B cell (primary cell): Measurements from ENCODE around the gene PELI2. TPM values are rescaled to one million over a fixed set of nuclear protein-coding genes. Genes with fewer than 3 reads are reported as not detected.

Experiments used
- ATAC-seq: fragments of 200-7000 bp; cut with Tn5 transposase; one replicate; pipeline ENCODE4 v1.10.0; 2021; ENCODE audit warnings: low read depth, mild to moderate bottlenecking, moderate number of reproducible peaks, moderate library complexity
- CTCF ChIA-PET: fragments of 350-600 bp; sonication (Branson Sonifier 250); formaldehyde crosslinking; loops from one replicate; lab custom pipeline; 2021; ENCODE audit warnings: antibody characterized with exemption, inconsistent platforms; lab: Charles Lee
- POLR2A ChIA-PET: fragments of 350-600 bp; sonication (Branson Sonifier 250); formaldehyde crosslinking; loops from one replicate; lab custom pipeline; 2021; ENCODE audit warnings: antibody characterized with exemption; lab: Charles Lee
- DNase-seq: peaks from one replicate; pipeline ENCODE4 v3.0.0; 2013
- H2AFZ ChIP-seq: 2 replicates; pipeline ENCODE4 v1.6.1; 2012; ENCODE audit warnings: mild to moderate bottlenecking, low read depth, low read length; ENCODE audit not compliant: insufficient read depth, poor library complexity, severe bottlenecking
- H3K27ac ChIP-seq, 2 donors: 1 replicate in 1 of 2; 2 replicates in 1 of 2; pipeline ENCODE4 v1.5.1; 2012 to 2013; ENCODE audit warnings: low read length in 2 of 2, mild to moderate bottlenecking in 2 of 2, moderate library complexity in 1 of 2
- H3K27me3 ChIP-seq, 4 experiments: fragments of 200-600 bp in 1 of 4; sonication (generic) in 1 of 4; replicated peaks in 1 of 4; 1 replicate in 2 of 4; 2 replicates in 2 of 4; pipeline versions ENCODE4 v1.6.1 to v1.7.0; 2013 to 2016; ENCODE audit warnings: low read length in 3 of 4, mild to moderate bottlenecking in 2 of 4, mixed read lengths in 1 of 4, moderate library complexity in 1 of 4; ENCODE audit not compliant: insufficient read depth in 4 of 4, control insufficient read depth in 3 of 4; ENCODE audit errors: control extremely low read depth in 1 of 4
- H3K36me3 ChIP-seq, 2 experiments: replicated peaks in 1 of 2; 1 replicate in 1 of 2; 2 replicates in 1 of 2; pipeline versions ENCODE4 v1.6.1 to v1.7.1; 2013; ENCODE audit warnings: low read length in 1 of 2; ENCODE audit not compliant: insufficient read depth in 2 of 2, control insufficient read depth in 1 of 2; ENCODE audit errors: control extremely low read depth in 1 of 2, extremely low read depth in 1 of 2
- H3K4me1 ChIP-seq, 2 donors: fragments of 200-600 bp in 1 of 2; sonication (generic) in 1 of 2; 1 replicate in 1 of 2; 2 replicates in 1 of 2; pipeline versions ENCODE4 v1.5.1 to v1.6.1; 2013 to 2017; ENCODE audit warnings: low read length in 2 of 2; ENCODE audit not compliant: control insufficient read depth in 2 of 2, insufficient read depth in 2 of 2
- H3K4me2 ChIP-seq: replicated peaks from 2 replicates; pipeline ENCODE3; 2012; ENCODE audit warnings: mild to moderate bottlenecking, low read depth, low read length; ENCODE audit not compliant: poor library complexity, severe bottlenecking
- H3K4me3 ChIP-seq, 5 experiments: fragments of 200-600 bp in 1 of 5; sonication (generic) in 1 of 5; 1 replicate in 3 of 5; 2 replicates in 2 of 5; pipeline versions ENCODE4 v1.5.1 to v1.7.0; 2011 to 2016; ENCODE audit warnings: low read length in 4 of 5, mild to moderate bottlenecking in 4 of 5, low read depth in 2 of 5, control low read depth in 1 of 5, moderate library complexity in 1 of 5; ENCODE audit not compliant: insufficient read depth in 1 of 5; ENCODE audit errors: control extremely low read depth in 1 of 5, extremely low read depth in 1 of 5
- H3K79me2 ChIP-seq: fragments of 200-600 bp; sonication (generic); one replicate; pipeline ENCODE4 v1.6.0; 2016; ENCODE audit warnings: low read length; ENCODE audit not compliant: control insufficient read depth, insufficient read depth
- H3K9ac ChIP-seq: fragments of 200-600 bp; sonication (generic); 2 replicates; pipeline ENCODE4 v1.6.1; 2017; ENCODE audit warnings: mild to moderate bottlenecking, low read length, moderate library complexity
- H3K9me3 ChIP-seq, 3 donors: one replicate each; pipeline versions ENCODE4 v1.6.1 to v1.7.1; 2013; ENCODE audit warnings: low read length in 2 of 3; ENCODE audit not compliant: control insufficient read depth in 2 of 3, insufficient read depth in 1 of 3; ENCODE audit errors: control extremely low read depth in 1 of 3
- H4K20me1 ChIP-seq: 2 replicates; pipeline ENCODE4 v1.6.0; 2012; ENCODE audit warnings: mild to moderate bottlenecking, low read length; ENCODE audit not compliant: insufficient read depth, control insufficient read depth, poor library complexity, severe bottlenecking
- H3K27ac Mint-ChIP-seq: one replicate; pipeline ENCODE4 v1.8.0; 2021; ENCODE audit warnings: mixed read lengths
- H3K27me3 Mint-ChIP-seq: one replicate; pipeline ENCODE4 v1.8.0; 2021; ENCODE audit warnings: mixed read lengths
- H3K4me1 Mint-ChIP-seq: one replicate; pipeline ENCODE4 v1.8.0; 2021; ENCODE audit warnings: mixed read lengths
- H3K4me3 Mint-ChIP-seq: one replicate; pipeline ENCODE4 v1.8.0; 2021; ENCODE audit warnings: mixed read lengths
- H3K9me3 Mint-ChIP-seq: one replicate; pipeline ENCODE4 v1.8.0; 2022; ENCODE audit warnings: mixed read lengths; ENCODE audit not compliant: insufficient read depth
- CTCF ChIP-seq: fragments of 200-600 bp; IDR thresholded peaks from one replicate; pipeline ENCODE4 v1.8.0; 2022; ENCODE audit warnings: antibody characterized with exemption, mild to moderate bottlenecking
- EZH2 ChIP-seq: IDR thresholded peaks from 2 replicates; pipeline ENCODE4 v1.6.1; 2012; ENCODE audit warnings: borderline replicate concordance, low read depth, mild to moderate bottlenecking, moderate library complexity, low read length; ENCODE audit not compliant: insufficient read depth, poor library complexity, severe bottlenecking
- WGBS: methylation state at CpG from one replicate; pipeline ENCODE4 v1.1.5; 2013; ENCODE audit warnings: missing lambda C conversion rate; ENCODE audit not compliant: insufficient coverage; 5-methylcytosine and 5-hydroxymethylcytosine counted together
- intact Hi-C: fragments of 100-400 bp; cut with micrococcal nuclease; formaldehyde crosslinking; loops from one replicate; pipeline ENCODE4 v1.10.0; 2022
- polyA plus RNA-seq: library from polyadenylated mRNA; depleted of rRNA; stranded (reverse); fragments of >200 nt; gene quantifications from 2 replicates; pipeline ENCODE4 v1.2.3, GENCODE V29; 2012
- total RNA-seq, 2 donors: library from RNA; stranded (reverse); fragments of 120-200 nt in 1 of 2; gene quantifications; 1 replicate in 1 of 2; 2 replicates in 1 of 2; pipeline versions ENCODE4 v1.2.3 to v1.2.4, GENCODE V29; 2013 to 2022

The PELI2 gene
- total and polyA plus RNA-seq, 2 donors (not counting 1 experiment from before 2014, with no cell fraction given): 5.7 to 13.4 TPM

GRCh38 chr14:56284641-56285040 is 166.4 kb downstream of the PELI2 start:
- Histone ChIP-seq H3K79me2 (no peaks in the 10 kb centered on the region), H3K9ac (no peak overlapping the region), H3K27ac (no peak overlapping the region), H3K4me2 (no peak overlapping the region), H3K4me1 (no peaks in the 10 kb centered on the region), H4K20me1 (no peaks in the 10 kb centered on the region), H3K9me3 (no peaks in the 10 kb centered on the region), H3K4me3 (no peak overlapping the region), H2AFZ (no peak overlapping the region), H3K36me3 (peaks cover 2 to 4% of the 10 kb centered on the region in 2 experiments), H3K27me3 (no peaks in the 10 kb centered on the region)
- intact Hi-C loops: no loop called here
- 100% methylated on average over 1 of the region's 1 CpG for WGBS
- Mint-ChIP-seq H3K4me3 (no peak overlapping the region), H3K9me3 (no peaks in the 10 kb centered on the region), H3K4me1 (no peaks in the 10 kb centered on the region), H3K27me3 (no peaks in the 10 kb centered on the region), H3K27ac (no peak overlapping the region)
- POLR2A ChIA-PET: no interaction called here
- TF ChIP-seq EZH2 (no peak), CTCF (no peak)
- CTCF ChIA-PET: no interaction called here
- DNase-seq (no peak), ATAC-seq (no peak)

- no peaks in the 10 kb centered on the region for H3K9me3 Mint-ChIP-seq
- Histone ChIP-seq H2AFZ (no peak overlapping the region), H3K79me2 (no peaks in the 10 kb centered on the region), H3K4me3 (no peak overlapping the region), H3K4me2 (no peak overlapping the region), H3K9me3 (no peaks in the 10 kb centered on the region), H4K20me1 (no peaks in the 10 kb centered on the region), H3K4me1 (no peaks in the 10 kb centered on the region), H3K36me3 (peaks cover 11 to 13% of the 10 kb centered on the region in 2 experiments), H3K27ac (no peak overlapping the region), H3K9ac (no peak overlapping the region), H3K27me3 (no peaks in the 10 kb centered on the region)
- CTCF ChIA-PET: interaction anchor here (0.6 kb wide), 1 partner anchor 1197 kb away, joined by 3 read pairs; no protein-coding TSS in a partner anchor
- WGBS: 100% methylated on average over 1 of the region's 2 CpGs
- ATAC-seq (no peak), DNase-seq (no peak)
- H3K4me1 Mint-ChIP-seq: no peaks in the 10 kb centered on the region
- TF ChIP-seq EZH2: no peak
- no peak for TF ChIP-seq CTCF
- H3K27me3 Mint-ChIP-seq: no peaks in the 10 kb centered on the region
- POLR2A ChIA-PET: no interaction called here
- H3K27ac Mint-ChIP-seq: no peak overlapping the region
- intact Hi-C loops: no loop called here
- H3K4me3 Mint-ChIP-seq: no peak overlapping the region
Observed at GRCh38 chr14:56289155-56289554, 170.9 kb downstream of the PELI2 start.
